Measurements from ENCODE around the gene TPCN2. TPM values are rescaled to one million over a fixed set of nuclear protein-coding genes. Genes with fewer than 3 reads are reported as not detected.

TPCN2 gene
- polyA plus RNA-seq, 3 donors: 29.3 to 52.8 (median 31.5) TPM

- intact Hi-C loops (cut with micrococcal nuclease): loop anchor here in 1 of 2 donors (10.0 kb wide), 1 partner anchor 76 kb away; no protein-coding TSS in a partner anchor
- Histone ChIP-seq H3K4me1 (ENCODE audit: control insufficient read depth in 1 of 2, insufficient read depth in 2 of 2, low read length in 2 of 2) (peaks cover 41 to 65% of the 10 kb centered on the region in 2 donors), H3K36me3 (replicated peaks in 1 of 2; ENCODE audit: control insufficient read depth in 1 of 2, insufficient read depth in 2 of 2, low read length in 2 of 2) (no peaks in the 10 kb centered on the region), H3K79me2 (ENCODE audit: insufficient read depth, low read length) (no peaks in the 10 kb centered on the region), H3K4me2 (replicated peaks; ENCODE audit: extremely low read depth, low read length, poor library complexity, severe bottlenecking) (no peak overlapping the region), H3K9me3 (replicated peaks in 1 of 2; ENCODE audit: control insufficient read depth in 1 of 2, insufficient read depth in 1 of 2, low read length in 2 of 2) (no peaks in the 10 kb centered on the region), H3K27ac (ENCODE audit: low read depth in 1 of 2, low read length in 2 of 2) (no peak overlapping the region), H2AFZ (ENCODE audit: insufficient read depth, low read depth, low read length, poor library complexity, severe bottlenecking) (no peak overlapping the region), H3K9ac (ENCODE audit: insufficient read depth, low read length, poor library complexity, severe bottlenecking) (no peak overlapping the region), H4K20me1 (ENCODE audit: insufficient read depth, low read length) (no peaks in the 10 kb centered on the region), H3K4me3 (replicated peaks in 1 of 3; ENCODE audit: low read depth in 2 of 3, low read length in 3 of 3) (no peak overlapping the region), H3K27me3 (ENCODE audit: control insufficient read depth in 2 of 2, insufficient read depth in 2 of 2, low read length in 2 of 2) (peaks cover 0 to 39% of the 10 kb centered on the region in 2 donors)
- H3K36me3 Mint-ChIP-seq: peaks cover 3% of the 10 kb centered on the region in 2 donors
- H3K27me3 Mint-ChIP-seq (ENCODE audit: low read depth in 3 of 3): peaks cover 32 to 65% (median 54%) of the 10 kb centered on the region in 3 donors
- H3K4me1 Mint-ChIP-seq: peaks cover 51% of the 10 kb centered on the region
- H3K9me3 Mint-ChIP-seq: peaks cover 0 to 3% (median 0%) of the 10 kb centered on the region in 7 donors
- H3K27ac Mint-ChIP-seq: no peak overlapping the region
- peak in 2 of 3 donors; percentile 25 to 55 for DNase-seq
- H3K4me3 Mint-ChIP-seq: no peak overlapping the region
- 75% methylated on average over 10 of the region's 17 CpGs for WGBS (ENCODE audit: insufficient coverage)
- no peak for TF ChIP-seq CTCF (IDR thresholded peaks at IDR 0.05)
Measured at GRCh38 chr11:69008737-69009440, 39.8 kb upstream of the TPCN2 start.

DNA sequence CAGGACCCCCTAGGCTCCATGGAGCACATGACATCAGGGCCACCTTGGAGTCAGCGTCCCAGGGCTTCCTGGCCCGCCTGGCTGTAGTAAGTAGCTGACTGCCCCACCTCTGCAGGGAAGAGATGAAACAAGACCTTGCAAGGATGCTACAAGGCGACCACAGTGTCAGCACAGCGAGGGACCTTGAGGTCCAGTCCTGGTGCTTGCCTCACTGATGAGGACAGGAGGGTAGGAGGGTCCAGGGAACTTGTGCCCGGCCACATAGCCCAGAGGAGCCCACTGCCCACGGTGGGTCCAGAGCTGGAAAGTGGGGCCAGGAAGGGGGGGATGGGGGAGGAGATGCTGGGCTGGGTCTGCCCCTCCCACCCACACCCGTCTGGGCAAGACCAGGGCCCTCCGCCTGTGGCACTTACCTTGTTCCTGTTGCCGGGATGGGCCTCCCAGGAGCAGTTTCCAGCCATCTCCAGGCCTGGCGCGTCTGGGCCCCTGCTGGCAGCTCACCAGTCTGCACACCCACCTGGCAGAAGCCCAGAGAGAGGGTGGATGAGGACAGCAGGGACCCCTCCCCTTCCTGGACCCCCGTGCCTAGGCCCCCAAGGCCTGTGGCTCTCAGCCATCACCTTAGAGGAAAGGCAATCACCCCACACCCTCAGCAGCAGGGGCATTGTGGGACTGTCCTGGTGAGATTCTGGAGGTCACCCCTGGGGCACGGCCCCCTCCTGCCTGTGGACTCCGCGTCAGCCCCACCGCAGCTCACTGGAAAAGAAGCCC is 39.1 kb upstream of the TPCN2 start:
- Histone ChIP-seq H3K27me3 (ENCODE audit: control insufficient read depth in 2 of 2, insufficient read depth in 2 of 2, low read length in 2 of 2) (peaks cover 0 to 46% of the 10 kb centered on the region in 2 donors), H3K4me3 (replicated peaks in 1 of 3; ENCODE audit: low read depth in 2 of 3, low read length in 3 of 3) (no peak overlapping the region), H2AFZ (ENCODE audit: insufficient read depth, low read depth, low read length, poor library complexity, severe bottlenecking) (peak overlapping the region; percentile 47), H3K79me2 (ENCODE audit: insufficient read depth, low read length) (no peaks in the 10 kb centered on the region), H3K4me2 (replicated peaks; ENCODE audit: extremely low read depth, low read length, poor library complexity, severe bottlenecking) (no peak overlapping the region), H3K36me3 (replicated peaks in 1 of 2; ENCODE audit: control insufficient read depth in 1 of 2, insufficient read depth in 2 of 2, low read length in 2 of 2) (no peaks in the 10 kb centered on the region), H3K9me3 (replicated peaks in 1 of 2; ENCODE audit: control insufficient read depth in 1 of 2, insufficient read depth in 1 of 2, low read length in 2 of 2) (no peaks in the 10 kb centered on the region), H3K9ac (ENCODE audit: insufficient read depth, low read length, poor library complexity, severe bottlenecking) (no peak overlapping the region), H4K20me1 (ENCODE audit: insufficient read depth, low read length) (no peaks in the 10 kb centered on the region), H3K4me1 (ENCODE audit: control insufficient read depth in 1 of 2, insufficient read depth in 2 of 2, low read length in 2 of 2) (peaks cover 41 to 66% of the 10 kb centered on the region in 2 donors), H3K27ac (ENCODE audit: low read depth in 1 of 2, low read length in 2 of 2) (no peak overlapping the region)
- peaks cover 3% of the 10 kb centered on the region in 2 donors for H3K36me3 Mint-ChIP-seq
- no peak for TF ChIP-seq CTCF (IDR thresholded peaks at IDR 0.05)
- H3K4me3 Mint-ChIP-seq: peak overlapping the region in 1 of 2 donors; percentile 6
- H3K4me1 Mint-ChIP-seq: peaks cover 51% of the 10 kb centered on the region
- H3K27me3 Mint-ChIP-seq (ENCODE audit: low read depth in 3 of 3): peaks cover 36 to 72% (median 59%) of the 10 kb centered on the region in 3 donors
- DNase-seq: no peak
- WGBS (ENCODE audit: insufficient coverage): 70% methylated on average over 9 of the region's 16 CpGs
- intact Hi-C loops (cut with micrococcal nuclease): loop anchor here in 1 of 2 donors (10.0 kb wide), 1 partner anchor 75 kb away; no protein-coding TSS in a partner anchor
- peaks cover 0 to 3% (median 0%) of the 10 kb centered on the region in 7 donors for H3K9me3 Mint-ChIP-seq
- no peak overlapping the region for H3K27ac Mint-ChIP-seq
